GM18520 (cell line): ENCODE measurements around the gene IVL.

Source experiments
- ATAC-seq: cut with Tn5 transposase; IDR thresholded peaks from one replicate; pipeline ENCODE4 v1.9.1; 2021; ENCODE audit not compliant: unreplicated experiment

Gene IVL

GRCh38 chr1:152907686-152908601 lies at the start of gene IVL:
IVL (plus strand) TSS chr1:152908546; CDS start chr1:152909798, 1,252 bp downstream.
- no peak for ATAC-seq

DNA sequence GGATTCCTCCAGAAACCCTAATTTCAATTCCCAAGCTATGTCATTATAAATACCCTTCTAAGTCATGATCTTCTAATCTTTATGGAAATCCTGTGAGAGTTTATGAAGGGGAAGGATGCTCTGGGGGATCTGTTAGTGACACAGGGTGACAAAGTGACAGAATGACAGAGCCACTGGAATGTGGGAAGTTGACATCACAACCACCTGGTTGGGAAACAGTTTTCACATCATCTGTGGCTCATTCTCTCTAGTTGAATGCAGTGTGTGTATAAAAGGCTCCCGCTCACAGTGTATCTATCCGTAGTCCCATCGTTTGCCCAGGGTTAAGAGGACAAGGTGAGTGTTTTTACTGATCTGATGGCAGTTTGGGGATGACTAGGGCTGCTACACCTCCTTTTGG lies 48.6 kb upstream of the IVL start, which contains the start of gene LCE7A:
TSS of gene LCE7A (plus strand) at position 301 of the 400 bp plus-strand sequence. CDS start 702 bp downstream, outside the sequence.
- ATAC-seq = no peak

DNA sequence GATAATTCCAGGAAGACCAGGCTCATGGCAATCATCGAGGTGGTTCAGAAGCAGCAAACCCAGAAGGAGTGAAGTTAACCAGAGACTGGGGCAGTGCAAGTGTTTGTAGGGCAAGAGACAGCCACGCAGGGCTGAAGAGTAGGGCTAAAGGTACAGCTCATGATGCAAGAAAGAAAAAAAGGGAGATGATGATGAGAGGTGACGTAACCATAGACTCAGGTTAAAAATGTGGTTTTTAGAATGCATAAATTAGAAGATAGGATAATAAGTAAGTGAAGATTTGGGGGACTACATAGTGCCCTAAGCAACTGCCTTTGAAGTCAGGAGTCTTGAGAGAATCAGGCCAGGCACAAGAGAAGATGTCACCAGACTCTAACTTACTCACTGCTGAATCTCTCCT lies 48.2 kb upstream of the IVL start:
- ATAC-seq = no peak

DNA sequence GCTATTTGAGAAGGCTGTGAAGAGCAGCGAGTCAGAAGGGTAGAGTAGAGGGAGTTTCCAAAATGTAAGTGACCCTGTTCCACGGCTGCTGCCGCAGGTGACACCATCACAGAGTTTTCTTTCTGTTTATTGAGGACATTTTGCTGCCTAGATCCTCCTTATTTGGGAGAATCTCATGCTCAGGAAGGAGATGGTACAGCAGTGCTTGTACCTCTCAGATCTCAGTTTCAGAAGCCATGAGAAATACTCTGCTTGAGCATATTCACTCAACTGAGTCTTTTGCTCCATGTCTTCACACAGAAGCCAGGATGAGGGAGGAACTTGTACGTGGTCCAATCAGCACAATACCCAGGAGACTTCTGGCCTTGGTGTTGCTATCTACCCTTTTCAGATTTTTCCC lies 47.0 kb upstream of the IVL start:
- no peak for ATAC-seq

- no peak for ATAC-seq
Measured at GRCh38 chr1:152864443-152864842, 43.9 kb upstream of the IVL start.

DNA sequence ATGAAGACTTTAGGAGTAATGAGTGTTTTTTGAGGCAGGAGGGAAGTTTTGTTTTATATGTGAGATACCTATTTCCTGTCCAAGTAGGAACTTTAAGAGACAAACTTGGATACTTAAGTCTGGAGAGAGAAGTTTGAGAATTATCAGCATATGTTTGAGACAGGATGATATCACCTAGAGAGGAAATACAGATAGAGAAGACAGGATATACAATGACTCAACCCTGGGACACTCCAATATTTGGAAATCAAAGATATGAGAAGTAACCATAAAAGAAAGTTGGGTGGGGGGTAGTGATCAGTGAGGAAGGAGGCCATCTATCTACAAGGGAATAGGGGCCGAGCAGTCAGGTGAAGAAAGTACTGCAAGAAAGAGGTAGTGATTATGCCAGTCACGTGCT lies 42.0 kb upstream of the IVL start:
- ATAC-seq = no peak

DNA sequence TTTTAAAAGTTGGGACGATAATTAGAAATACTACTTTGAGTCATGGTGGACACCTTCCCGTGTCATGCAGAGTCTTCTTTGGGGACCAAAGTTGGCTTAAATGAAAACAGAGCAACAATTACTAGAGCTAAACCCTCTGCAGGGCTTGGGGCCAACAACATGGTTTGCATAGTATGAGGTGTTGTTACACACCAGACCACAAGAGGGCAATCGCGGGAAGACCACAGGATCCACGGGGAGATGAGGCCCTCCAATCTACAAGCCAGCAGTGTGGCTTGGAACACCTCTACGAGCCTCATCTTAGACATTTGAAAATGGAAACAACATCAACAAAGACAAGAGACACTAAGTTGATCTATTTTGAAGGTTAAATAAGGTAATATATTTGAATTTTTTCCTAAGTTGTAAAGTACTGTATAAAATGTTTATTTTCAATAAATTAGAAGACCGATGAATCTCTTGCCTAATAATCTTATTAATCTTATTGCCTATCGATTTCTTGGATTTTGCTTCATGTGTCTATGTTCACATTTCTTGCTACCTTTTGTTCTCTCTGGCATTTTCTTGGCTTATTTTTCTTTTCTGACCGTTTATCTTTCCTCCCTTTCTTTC lies 38.4 kb upstream of the IVL start:
- ATAC-seq = no peak

DNA sequence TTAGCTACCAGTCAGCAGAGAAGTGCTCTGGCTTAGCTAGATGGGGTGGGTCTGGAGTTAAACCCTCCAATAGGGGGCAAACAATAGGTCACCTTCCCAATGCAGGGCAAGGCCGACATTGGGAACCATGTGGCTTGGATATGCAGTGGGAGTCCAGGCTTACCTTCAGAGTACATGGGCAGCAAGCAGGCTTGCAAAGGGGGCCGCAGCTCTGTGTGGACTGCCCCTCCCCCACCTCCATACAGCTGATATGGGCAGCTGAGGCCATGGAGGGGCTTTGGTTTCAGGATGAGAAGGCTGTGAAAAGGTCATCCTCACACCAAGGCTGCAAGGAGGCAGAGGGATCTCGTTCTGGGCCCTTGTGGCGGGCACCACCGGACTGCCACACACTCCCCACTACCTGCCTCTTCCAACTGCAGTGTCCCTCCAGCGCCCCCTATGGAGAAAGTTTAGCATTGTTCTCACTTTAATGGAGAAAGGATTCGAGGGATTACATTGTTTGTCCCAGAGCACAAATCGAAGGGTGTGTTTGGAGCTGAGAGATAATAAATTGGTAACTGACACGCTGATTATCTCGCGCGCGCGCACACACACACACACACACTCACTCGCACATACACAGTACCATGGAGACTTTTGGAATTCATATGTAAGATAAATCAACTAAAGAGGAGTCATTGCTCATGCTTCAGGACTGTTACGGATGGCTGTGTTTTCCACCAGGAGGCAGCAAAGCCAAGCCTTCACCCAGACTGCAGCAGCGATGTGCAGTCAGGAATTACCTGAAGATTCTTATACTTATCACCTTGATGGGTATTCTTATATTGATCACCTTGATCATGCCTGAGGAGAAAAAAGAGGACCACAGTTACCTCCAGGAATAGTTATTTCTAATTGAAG lies 37.3 kb upstream of the IVL start:
- ATAC-seq = no peak

- ATAC-seq = no peak
Measured at GRCh38 chr1:152871731-152872126, 36.6 kb upstream of the IVL start.

GRCh38 chr1:152873495-152873894 lies 34.9 kb upstream of the IVL start:
- ATAC-seq = no peak

DNA sequence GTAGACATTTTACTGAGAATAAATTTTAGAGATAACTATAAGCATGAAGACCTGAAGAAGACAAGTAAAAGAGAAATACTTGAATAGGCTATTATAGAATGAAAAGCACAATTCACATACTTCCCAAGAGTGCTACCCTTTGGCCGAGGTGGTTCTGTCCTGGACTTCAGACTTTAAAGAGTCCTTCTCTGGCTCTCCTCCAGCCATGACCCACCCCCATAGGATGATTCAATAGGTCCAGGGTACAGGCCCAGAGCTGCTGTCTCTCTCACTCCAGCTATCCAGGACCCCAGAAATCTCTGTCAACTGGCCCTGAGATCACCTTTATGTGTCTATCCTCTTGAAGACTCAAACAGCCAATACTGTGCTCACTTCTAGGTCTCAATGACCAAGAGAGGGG lies 31.5 kb upstream of the IVL start:
- ATAC-seq = no peak

GRCh38 chr1:152878042-152878441 lies 30.3 kb upstream of the IVL start, which contains the start of gene SMCP:
SMCP (plus strand) TSS chr1:152878322; CDS start chr1:152884423, 6,101 bp downstream.
- ATAC-seq = no peak

GRCh38 chr1:152879559-152880198 lies 28.7 kb upstream of the IVL start:
- ATAC-seq = no peak

DNA sequence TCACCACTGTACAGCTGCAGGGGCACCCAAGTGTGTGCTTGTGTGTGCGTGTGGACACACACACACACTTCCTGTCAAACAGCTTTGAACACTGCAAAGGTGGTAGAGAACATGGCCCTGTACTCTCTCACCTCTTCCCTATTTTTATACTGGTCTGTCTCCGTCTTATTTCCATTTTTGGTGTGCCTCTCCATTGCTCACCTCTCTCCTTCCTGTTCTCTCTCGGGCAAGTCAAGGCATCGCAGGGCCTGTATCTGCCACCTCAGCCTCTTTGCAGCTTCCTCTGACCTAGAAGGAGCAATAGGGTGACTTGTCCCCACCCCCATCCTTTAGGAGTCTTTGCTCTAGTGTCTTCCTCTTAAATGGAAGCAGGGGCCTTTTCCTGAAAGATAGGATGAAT lies 28.0 kb upstream of the IVL start:
- no peak for ATAC-seq

- no peak for ATAC-seq
Measured at GRCh38 chr1:152880907-152881306, 27.4 kb upstream of the IVL start.

GRCh38 chr1:152884085-152884484 lies 24.3 kb upstream of the IVL start:
- no peak for ATAC-seq

DNA sequence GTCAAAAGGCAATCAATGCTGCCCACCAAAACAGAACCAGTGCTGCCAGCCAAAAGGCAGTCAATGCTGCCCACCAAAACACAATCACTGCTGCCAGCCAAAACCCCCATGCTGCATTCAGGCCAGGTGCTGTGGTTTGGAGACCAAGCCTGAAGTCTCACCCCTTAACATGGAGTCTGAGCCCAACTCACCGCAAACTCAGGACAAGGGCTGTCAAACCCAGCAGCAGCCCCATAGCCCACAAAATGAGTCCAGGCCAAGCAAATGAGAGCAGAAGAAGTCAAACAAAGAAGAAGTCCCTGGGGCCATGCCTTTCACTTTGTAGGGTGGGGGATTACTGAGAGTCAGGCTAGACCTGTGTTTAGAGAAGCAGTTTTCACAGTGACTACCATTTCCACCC lies 23.8 kb upstream of the IVL start:
- no peak for ATAC-seq

DNA sequence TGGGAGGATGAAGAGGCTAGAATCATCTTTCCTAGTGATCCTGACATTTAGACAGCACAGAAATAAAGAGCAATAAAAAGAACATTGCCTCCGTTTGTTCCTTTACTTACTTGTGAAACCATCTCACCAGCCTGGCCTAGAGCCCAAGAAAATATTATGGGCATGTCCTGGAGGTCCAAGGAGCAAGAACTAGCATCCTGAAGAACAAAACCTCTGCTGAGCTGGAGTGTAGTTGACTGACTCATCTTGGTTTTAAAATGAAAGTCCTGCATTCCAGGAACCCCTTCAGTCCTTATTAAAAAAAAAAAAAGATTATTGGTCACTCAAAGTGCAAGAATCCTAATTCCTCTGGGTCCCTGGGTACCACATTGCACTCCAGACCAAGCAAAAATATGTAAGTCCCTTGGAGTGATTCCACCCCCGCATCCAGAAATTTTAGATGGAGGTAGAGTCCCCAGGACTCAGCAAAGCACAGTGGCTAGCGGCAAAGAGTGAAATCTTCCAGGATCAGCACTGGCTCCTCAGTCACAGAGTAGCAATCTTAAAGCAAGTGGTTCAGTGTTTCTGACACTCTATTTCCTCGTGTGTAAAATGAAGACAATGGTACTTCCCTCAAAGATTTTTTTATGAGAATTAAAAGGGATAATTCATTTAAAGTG lies 23.3 kb upstream of the IVL start:
- ATAC-seq = no peak

GRCh38 chr1:152886085-152886484 lies 22.3 kb upstream of the IVL start:
- no peak for ATAC-seq

GRCh38 chr1:152886758-152887409 lies 21.5 kb upstream of the IVL start:
- no peak for ATAC-seq
